ENCODE data around the gene ALPK1. TPM values are rescaled to one million over a fixed set of nuclear protein-coding genes. Genes with fewer than 3 reads are reported as not detected.

ALPK1 gene
- polyA plus RNA-seq, 3 donors: 5.3 to 14.2 (median 8.1) TPM

- WGBS (ENCODE audit: insufficient coverage): 100% methylated on average over 2 of the region's 10 CpGs
- peaks cover 29 to 39% of the 10 kb centered on the region in 2 donors for H3K36me3 Mint-ChIP-seq
These were observed 19.3 kb upstream of the ALPK1 start for GRCh38 chr4:112277705-112278448.

More at GRCh38 chr4:112277705-112278448, 19.3 kb upstream of the ALPK1 start:
- no peaks in the 10 kb centered on the region for H3K27me3 ChIP-seq (ENCODE audit: control insufficient read depth in 2 of 2, insufficient read depth in 2 of 2, low read length in 2 of 2)
- H3K4me3 Mint-ChIP-seq: no peak overlapping the region
- H3K9me3 ChIP-seq (replicated peaks in 1 of 2; ENCODE audit: control insufficient read depth in 1 of 2, insufficient read depth in 1 of 2, low read length in 2 of 2): no peaks in the 10 kb centered on the region
- H3K36me3 ChIP-seq (replicated peaks in 1 of 2; ENCODE audit: control insufficient read depth in 1 of 2, insufficient read depth in 2 of 2, low read length in 2 of 2): peaks cover 19 to 30% of the 10 kb centered on the region in 2 donors
- H3K79me2 ChIP-seq (ENCODE audit: insufficient read depth, low read length): peaks cover 93% of the 10 kb centered on the region
- TF ChIP-seq CTCF (IDR thresholded peaks at IDR 0.05): no peak
- H3K9me3 Mint-ChIP-seq: peaks cover 0 to 2% (median 0%) of the 10 kb centered on the region in 7 donors
- H3K4me1 Mint-ChIP-seq: peaks cover 43% of the 10 kb centered on the region
- no peak overlapping the region for H2AFZ ChIP-seq (ENCODE audit: insufficient read depth, low read depth, low read length, poor library complexity, severe bottlenecking)
- no peak overlapping the region for H3K4me2 ChIP-seq (replicated peaks; ENCODE audit: extremely low read depth, low read length, poor library complexity, severe bottlenecking)
- H3K27ac ChIP-seq (ENCODE audit: low read depth in 1 of 2, low read length in 2 of 2): no peak overlapping the region
- no peaks in the 10 kb centered on the region for H3K27me3 Mint-ChIP-seq (ENCODE audit: low read depth in 3 of 3)
- intact Hi-C loops (cut with micrococcal nuclease): no loop called here
- peak overlapping the region in 2 of 7 donors; percentile 38 to 50 for H3K27ac Mint-ChIP-seq
- peaks cover 20 to 25% of the 10 kb centered on the region in 2 donors for H3K4me1 ChIP-seq (ENCODE audit: control insufficient read depth in 1 of 2, insufficient read depth in 2 of 2, low read length in 2 of 2)
- H3K9ac ChIP-seq (ENCODE audit: insufficient read depth, low read length, poor library complexity, severe bottlenecking): no peak overlapping the region
- H3K4me3 ChIP-seq (replicated peaks in 1 of 3; ENCODE audit: low read depth in 2 of 3, low read length in 3 of 3): no peak overlapping the region
- no peak for DNase-seq
- H4K20me1 ChIP-seq (ENCODE audit: insufficient read depth, low read length): peaks cover 5% of the 10 kb centered on the region

Data from CD14-positive monocyte (primary cell).